ENCODE data around the gene ZIC5.

The ZIC5 gene

DNA sequence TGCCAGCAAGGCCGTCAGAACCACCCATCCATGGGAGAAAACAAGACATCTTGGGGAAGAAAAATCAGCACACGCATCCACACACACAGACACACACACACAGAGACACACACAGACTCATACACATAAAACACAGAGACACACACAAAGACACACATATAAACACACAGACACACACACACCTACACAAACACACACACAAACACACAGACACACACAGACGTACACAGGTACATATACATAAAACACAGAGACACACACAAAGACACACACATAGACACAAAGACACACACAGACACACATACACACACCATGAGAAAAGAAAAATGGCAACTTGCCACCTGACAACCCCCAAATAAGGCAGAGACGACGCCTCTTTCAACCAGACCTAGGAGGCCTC lies 40.6 kb downstream of the ZIC5 start:
- no peak for DNase-seq

DNA sequence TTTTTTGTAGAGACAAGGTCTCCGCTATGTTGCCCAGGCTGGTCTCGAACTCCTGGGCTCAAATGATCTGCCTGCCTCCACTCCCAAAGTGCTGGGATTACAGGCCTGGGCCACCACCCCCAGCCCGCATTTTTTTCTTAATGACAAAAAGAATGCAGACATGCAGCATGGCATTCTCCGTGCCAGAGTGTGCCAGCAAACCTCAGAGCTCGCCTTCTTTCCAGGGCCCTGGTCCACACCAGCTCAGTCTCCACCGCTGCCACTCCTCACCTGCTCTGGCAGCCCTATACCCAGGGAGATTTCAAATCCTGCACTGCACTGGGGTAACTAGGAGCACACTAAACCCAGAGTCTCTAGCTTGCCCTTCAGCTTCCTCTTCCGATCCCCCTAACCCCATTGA lies 41.7 kb downstream of the ZIC5 start:
- no peak for DNase-seq

GRCh38 chr13:99926014-99926731 lies 45.4 kb downstream of the ZIC5 start:
- DNase-seq: no peak

GRCh38 chr13:99923877-99924582 lies 47.5 kb downstream of the ZIC5 start:
- no peak for DNase-seq

DNA sequence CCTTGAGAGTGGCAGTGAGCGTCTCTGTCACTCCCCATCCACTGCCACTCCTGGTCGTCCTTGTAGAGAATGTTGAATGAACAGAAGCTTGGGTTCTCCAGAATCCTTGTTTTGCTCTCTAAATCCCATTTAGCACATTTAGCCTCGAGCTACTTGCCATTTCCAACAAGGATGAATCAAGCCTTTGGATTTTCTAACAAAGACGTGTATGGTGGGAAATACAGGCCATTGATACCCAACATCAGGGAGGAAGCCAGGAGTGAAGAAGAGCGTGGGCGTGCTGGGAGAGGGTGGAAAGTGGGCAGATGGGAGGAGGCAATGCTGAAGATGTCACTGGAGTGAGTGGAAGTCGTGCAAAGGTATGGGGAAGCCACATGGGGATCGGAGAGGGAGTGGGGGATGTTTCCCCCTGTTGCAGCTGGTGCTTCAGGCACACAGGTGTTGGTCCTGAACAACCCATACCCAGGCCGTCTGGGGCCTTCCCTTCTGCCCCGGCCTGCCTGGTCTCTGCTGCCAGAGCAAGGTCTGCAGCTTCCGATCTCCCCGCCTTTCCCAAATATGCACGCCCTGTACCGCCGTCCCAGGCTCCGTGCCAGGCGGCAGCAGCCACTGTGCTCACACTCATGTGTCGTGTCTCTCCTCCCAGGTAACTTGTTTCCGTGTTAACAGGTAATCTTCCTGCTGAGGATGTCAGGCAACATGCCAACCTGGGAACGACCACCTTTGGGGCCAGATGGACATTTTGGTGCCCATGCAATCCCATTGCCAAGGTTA lies 48.7 kb downstream of the ZIC5 start:
- DNase-seq: no peak

GRCh38 chr13:99919132-99919531 lies 52.4 kb downstream of the ZIC5 start:
- DNase-seq: no peak

DNA sequence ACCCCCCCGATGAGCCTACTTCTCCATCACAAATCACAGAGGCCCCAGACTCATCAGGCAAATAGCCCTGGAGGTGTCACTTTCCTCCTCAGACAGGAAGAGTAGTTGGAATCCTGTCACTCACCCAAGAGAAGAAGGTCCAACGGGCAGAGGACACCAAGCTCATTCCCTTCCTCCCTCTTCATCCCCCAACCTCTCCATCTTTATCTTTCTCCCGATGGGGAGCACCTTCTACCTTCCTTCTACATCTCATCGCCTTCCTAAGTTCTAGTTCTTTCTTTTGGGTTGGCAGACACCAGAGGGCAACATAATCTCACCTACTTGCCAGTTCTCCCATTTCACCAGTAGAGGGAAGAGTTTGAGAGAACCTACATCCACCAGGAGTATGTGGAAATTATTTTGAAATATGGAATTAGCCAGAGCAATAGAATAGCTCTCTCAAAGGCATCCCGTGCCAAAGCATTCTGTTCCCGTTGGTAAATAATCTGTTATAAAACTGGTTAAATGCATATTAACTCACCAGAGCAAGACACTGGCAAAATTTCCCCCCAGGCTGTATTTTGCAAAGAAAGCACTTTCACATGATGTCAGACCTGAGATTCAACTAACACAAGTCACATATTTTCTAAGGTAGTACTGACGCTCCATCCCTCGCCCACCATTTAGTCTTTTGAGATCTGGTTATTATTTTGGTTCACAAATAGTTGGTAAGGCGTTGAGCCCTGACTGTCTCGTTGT lies 55.0 kb downstream of the ZIC5 start:
- DNase-seq: peak; percentile 23

- DNase-seq: no peak
Observed at GRCh38 chr13:99913167-99913566, 58.4 kb downstream of the ZIC5 start.
